WTC11 (cell line): ENCODE data around the gene MFSD12. TPM values are rescaled to one million over a fixed set of nuclear protein-coding genes. Genes with fewer than 3 reads are reported as not detected.

Experiments used
- ATAC-seq: fragments of 200-7000 bp; cut with Tn5 transposase; 2 replicates; pipeline ENCODE4 v1.10.0; 2021; ENCODE audit warnings: mild to moderate bottlenecking, moderate library complexity
- CTCF ChIA-PET: fragments of 300-600 bp; sonication (Branson Sonifier 250); formaldehyde crosslinking; loops from one replicate; lab custom pipeline; 2021; ENCODE audit warnings: antibody characterized with exemption; lab: Charles Lee
- POLR2A ChIA-PET: fragments of 350-600 bp; sonication (Branson Sonifier 250); formaldehyde crosslinking; loops from one replicate; lab custom pipeline; 2021; ENCODE audit warnings: antibody characterized with exemption; lab: Charles Lee
- DNase-seq: peaks from one replicate; pipeline ENCODE4 v3.0.0; 2021; ENCODE audit warnings: low spot score
- H3K27ac Mint-ChIP-seq: 2 replicates; pipeline ENCODE4 v1.8.0; 2021; ENCODE audit warnings: mixed read lengths
- H3K27me3 Mint-ChIP-seq: 2 replicates; pipeline ENCODE4 v1.8.0; 2021; ENCODE audit warnings: low read depth, mild to moderate bottlenecking, moderate library complexity, mixed read lengths
- H3K36me3 Mint-ChIP-seq: 2 replicates; pipeline ENCODE4 v1.8.0; 2021; ENCODE audit warnings: mixed read lengths
- H3K4me1 Mint-ChIP-seq: 2 replicates; pipeline ENCODE4 v1.8.0; 2022; ENCODE audit warnings: mixed read lengths
- H3K4me3 Mint-ChIP-seq: 2 replicates; pipeline ENCODE4 v1.8.0; 2021; ENCODE audit warnings: mild to moderate bottlenecking, moderate library complexity, mixed read lengths
- H3K9me3 Mint-ChIP-seq: 2 replicates; pipeline ENCODE4 v1.8.0; 2021; ENCODE audit warnings: mixed read lengths
- CBFB ChIP-seq: sonication (generic); formaldehyde crosslinking; IDR thresholded peaks from 2 replicates; pipeline ENCODE4 v1.8.1; 2022; ENCODE audit warnings: mild to moderate bottlenecking, low read depth, missing genetic modification reagents
- CTCF ChIP-seq: fragments of 200-600 bp; IDR thresholded peaks from 2 replicates; pipeline ENCODE4 v1.8.0; 2022; ENCODE audit warnings: antibody characterized with exemption
- ELF4 ChIP-seq: sonication (generic); formaldehyde crosslinking; IDR thresholded peaks from 2 replicates; pipeline ENCODE4 v1.8.1; 2022; ENCODE audit warnings: low read depth, mild to moderate bottlenecking, moderate library complexity, missing genetic modification reagents
- EMX1 ChIP-seq: fragments of 250-450 bp; sonication (Bioruptor Pico); IDR thresholded peaks from 2 replicates; pipeline ENCODE4 v1.8.0; 2021; ENCODE audit warnings: mild to moderate bottlenecking
- ERG ChIP-seq: fragments of 250-450 bp; sonication (Bioruptor Pico); IDR thresholded peaks from 2 replicates; pipeline ENCODE4 v1.8.0; 2021; ENCODE audit warnings: mild to moderate bottlenecking
- ESRRA ChIP-seq: sonication (generic); formaldehyde crosslinking; IDR thresholded peaks from 2 replicates; pipeline ENCODE4 v1.8.1; 2022; ENCODE audit warnings: mild to moderate bottlenecking, missing genetic modification reagents, borderline replicate concordance
- FOXK1 ChIP-seq: sonication (generic); formaldehyde crosslinking; IDR thresholded peaks from 2 replicates; pipeline ENCODE4 v1.8.0; 2022; ENCODE audit warnings: mild to moderate bottlenecking, moderate library complexity, missing genetic modification reagents
- FOXP4 ChIP-seq: sonication (generic); formaldehyde crosslinking; IDR thresholded peaks from 2 replicates; pipeline ENCODE4 v1.8.0; 2022; ENCODE audit warnings: mild to moderate bottlenecking, missing genetic modification reagents
- GTF2I ChIP-seq: fragments of 250-450 bp; sonication (Bioruptor Pico); conservative IDR thresholded peaks from 2 replicates; pipeline ENCODE4 v1.4.0; 2021; ENCODE audit warnings: mild to moderate bottlenecking
- HMGXB4 ChIP-seq: sonication (generic); formaldehyde crosslinking; IDR thresholded peaks from 2 replicates; pipeline ENCODE4 v1.8.1; 2023; ENCODE audit warnings: mild to moderate bottlenecking, moderate library complexity, missing genetic modification reagents
- JAZF1 ChIP-seq: fragments of 250-450 bp; sonication (Bioruptor Pico); IDR thresholded peaks from 2 replicates; pipeline ENCODE4 v1.9.0; 2021; ENCODE audit warnings: moderate library complexity, mild to moderate bottlenecking, inconsistent platforms
- MXD4 ChIP-seq: fragments of 250-450 bp; sonication (Bioruptor Pico); IDR thresholded peaks from 2 replicates; pipeline ENCODE4 v1.8.0; 2021; ENCODE audit warnings: mild to moderate bottlenecking, moderate library complexity, borderline replicate concordance
- NFYB ChIP-seq: sonication (generic); formaldehyde crosslinking; conservative IDR thresholded peaks from 2 replicates; pipeline ENCODE4 v1.8.0; 2022; ENCODE audit warnings: low read depth, missing genetic modification reagents
- PREB ChIP-seq: sonication (generic); formaldehyde crosslinking; IDR thresholded peaks from 2 replicates; pipeline ENCODE4 v1.8.1; 2022; ENCODE audit warnings: mild to moderate bottlenecking, missing genetic modification reagents, moderate library complexity, borderline replicate concordance
- SOX15 ChIP-seq: fragments of 250-450 bp; sonication (Bioruptor Pico); IDR thresholded peaks from 2 replicates; pipeline ENCODE4 v1.9.0; 2021; ENCODE audit warnings: mild to moderate bottlenecking
- SP1 ChIP-seq: sonication (generic); formaldehyde crosslinking; conservative IDR thresholded peaks from 2 replicates; pipeline ENCODE4 v1.8.1; 2022; ENCODE audit warnings: missing genetic modification reagents
- USF1 ChIP-seq: sonication (generic); formaldehyde crosslinking; IDR thresholded peaks from 2 replicates; pipeline ENCODE4 v1.8.0; 2022; ENCODE audit warnings: mild to moderate bottlenecking, missing genetic modification reagents
- ZNF219 ChIP-seq: sonication (generic); formaldehyde crosslinking; IDR thresholded peaks from 2 replicates; pipeline ENCODE4 v1.8.0; 2023; ENCODE audit warnings: missing genetic modification reagents, mild to moderate bottlenecking, borderline replicate concordance
- ZNF232 ChIP-seq: sonication (generic); formaldehyde crosslinking; IDR thresholded peaks from 2 replicates; pipeline ENCODE4 v1.8.0; 2022; ENCODE audit warnings: mild to moderate bottlenecking, missing genetic modification reagents
- ZNF396 ChIP-seq: fragments of 250-450 bp; sonication (Bioruptor Pico); IDR thresholded peaks from 2 replicates; pipeline ENCODE4 v1.8.0; 2021; ENCODE audit warnings: mild to moderate bottlenecking, moderate library complexity, borderline replicate concordance
- ZNF532 ChIP-seq: fragments of 250-450 bp; sonication (Bioruptor Pico); IDR thresholded peaks from 2 replicates; pipeline ENCODE4 v1.9.0; 2021; ENCODE audit warnings: mild to moderate bottlenecking, borderline replicate concordance
- total RNA-seq: library from RNA; stranded (reverse); gene quantifications from 3 replicates; pipeline ENCODE4 v1.2.3, GENCODE V29; 2021

Gene MFSD12
- total RNA-seq, 1 experiment from 2014 or later = 59.9 TPM

- no peaks in the 10 kb centered on the region for H3K9me3 Mint-ChIP-seq
- no peaks in the 10 kb centered on the region for H3K27me3 Mint-ChIP-seq
- H3K27ac Mint-ChIP-seq = no peak overlapping the region
- DNase-seq = no peak
- no peak for ATAC-seq
- no peaks in the 10 kb centered on the region for H3K36me3 Mint-ChIP-seq
- TF ChIP-seq EMX1 (no peak), ELF4 (CRISPR knock-in tag) (no peak), ESRRA (CRISPR knock-in tag) (no peak), ZNF532 (CRISPR knock-in tag) (no peak), SP1 (CRISPR knock-in tag) (no peak), FOXK1 (CRISPR knock-in tag) (no peak), MXD4 (CRISPR knock-in tag) (no peak), CTCF (no peak), CBFB (CRISPR knock-in tag) (no peak), FOXP4 (CRISPR knock-in tag) (no peak), JAZF1 (CRISPR knock-in tag) (no peak)
- CTCF ChIA-PET = interaction anchor here (1.0 kb wide), 1 partner anchor 19 kb away, joined by 3 read pairs; the partner anchor contains the start of gene GIPC3
- POLR2A ChIA-PET = no interaction called here
- H3K4me3 Mint-ChIP-seq = no peak overlapping the region
- peaks cover 11% of the 10 kb centered on the region for H3K4me1 Mint-ChIP-seq
Observed at GRCh38 chr19:3604987-3605343, 47.6 kb upstream of the MFSD12 start.

- no peaks in the 10 kb centered on the region for H3K9me3 Mint-ChIP-seq
- no peaks in the 10 kb centered on the region for H3K27me3 Mint-ChIP-seq
- ChIA-PET CTCF (interaction anchor here (1.0 kb wide), 1 partner anchor 19 kb away, joined by 3 read pairs; the partner anchor contains the start of gene GIPC3), POLR2A (no interaction called here)
- H3K27ac Mint-ChIP-seq = no peak overlapping the region
- DNase-seq = no peak
- no peaks in the 10 kb centered on the region for H3K36me3 Mint-ChIP-seq
- H3K4me3 Mint-ChIP-seq = no peak overlapping the region
- H3K4me1 Mint-ChIP-seq = peaks cover 11% of the 10 kb centered on the region
- TF ChIP-seq ZNF396 (CRISPR knock-in tag) (no peak), SOX15 (CRISPR knock-in tag) (no peak), ZNF232 (CRISPR knock-in tag) (no peak), SP1 (CRISPR knock-in tag) (no peak), ZNF219 (CRISPR knock-in tag) (no peak), HMGXB4 (CRISPR knock-in tag) (no peak), USF1 (no peak), GTF2I (CRISPR knock-in tag) (no peak), ERG (no peak), JAZF1 (CRISPR knock-in tag) (no peak), NFYB (CRISPR knock-in tag) (no peak), PREB (CRISPR knock-in tag) (no peak)
- no peak for ATAC-seq
Observed at GRCh38 chr19:3604227-3604986, 47.0 kb upstream of the MFSD12 start.
